HG02938 (cell line): ENCODE results near the gene TMEM18.
"Not testable (repeated sequence)": the region's sequence is repeated elsewhere in the genome, so short reads cannot be mapped to it uniquely, and the experiment has no call there.

Experiments
- ATAC-seq: cut with Tn5 transposase; IDR thresholded peaks from one replicate; pipeline ENCODE4 v1.9.1; 2021; ENCODE audit warnings: mild to moderate bottlenecking, moderate library complexity; ENCODE audit not compliant: unreplicated experiment

Gene TMEM18

GRCh38 chr2:677056-677958 lies at the start of gene TMEM18:
TMEM18 (minus strand) TSS chr2:677406; CDS start chr2:677345, 61 bp downstream.
- ATAC-seq: peak; percentile 55

GRCh38 chr2:726169-726568 lies 49.0 kb upstream of the TMEM18 start:
- ATAC-seq: peak; percentile 49

- ATAC-seq: no peak
Observed at GRCh38 chr2:725468-725867, 48.3 kb upstream of the TMEM18 start.

GRCh38 chr2:723761-724160 lies 46.6 kb upstream of the TMEM18 start:
- ATAC-seq: no peak

GRCh38 chr2:720842-721241 lies 43.6 kb upstream of the TMEM18 start:
- ATAC-seq: no peak

GRCh38 chr2:719734-720133 lies 42.5 kb upstream of the TMEM18 start:
- no peak for ATAC-seq

GRCh38 chr2:719191-719590 lies 42.0 kb upstream of the TMEM18 start:
- no peak for ATAC-seq

GRCh38 chr2:717661-718060 lies 40.5 kb upstream of the TMEM18 start:
- ATAC-seq: no peak

GRCh38 chr2:715854-716560 lies 38.8 kb upstream of the TMEM18 start:
- ATAC-seq: no peak

- no peak for ATAC-seq
Observed at GRCh38 chr2:715038-715437, 37.8 kb upstream of the TMEM18 start.

GRCh38 chr2:714005-714741 lies 37.0 kb upstream of the TMEM18 start:
- peak; percentile 94 for ATAC-seq

- no peak for ATAC-seq
Observed at GRCh38 chr2:710867-711665, 33.9 kb upstream of the TMEM18 start.

GRCh38 chr2:709138-709765 lies 32.0 kb upstream of the TMEM18 start:
- ATAC-seq: no peak

GRCh38 chr2:708667-709066 lies 31.5 kb upstream of the TMEM18 start:
- ATAC-seq: no peak

GRCh38 chr2:705971-706511 lies 28.8 kb upstream of the TMEM18 start:
- peak; percentile 95 for ATAC-seq

- ATAC-seq: not testable (repeated sequence)
Observed at GRCh38 chr2:702765-703164, 25.6 kb upstream of the TMEM18 start.

- no peak for ATAC-seq
Observed at GRCh38 chr2:696999-697627, 19.9 kb upstream of the TMEM18 start.

GRCh38 chr2:696463-696862 lies 19.3 kb upstream of the TMEM18 start:
- peak; percentile 91 for ATAC-seq

- ATAC-seq: no peak
Observed at GRCh38 chr2:694906-695510, 17.8 kb upstream of the TMEM18 start.
